ENCODE data around the gene ARHGAP24.

The ARHGAP24 gene

GRCh38 chr4:85708468-85708867, 233.5 kb downstream of the ARHGAP24 start:
- no peak for DNase-seq

GRCh38 chr4:85713005-85713404, 238.1 kb downstream of the ARHGAP24 start:
- DNase-seq = no peak

- no peak for DNase-seq
These were observed 241.2 kb downstream of the ARHGAP24 start for GRCh38 chr4:85715991-85716737.

- no peak for DNase-seq
These were observed 242.4 kb downstream of the ARHGAP24 start for GRCh38 chr4:85717351-85717750.

GRCh38 chr4:85717847-85718246, 242.9 kb downstream of the ARHGAP24 start:
- no peak for DNase-seq

- no peak for DNase-seq
These were observed 245.8 kb downstream of the ARHGAP24 start for GRCh38 chr4:85720735-85721134.

- no peak for DNase-seq
These were observed 247.5 kb downstream of the ARHGAP24 start for GRCh38 chr4:85722401-85722800.

- DNase-seq = no peak
These were observed 247.9 kb downstream of the ARHGAP24 start for GRCh38 chr4:85722807-85723206.

GRCh38 chr4:85724791-85725563, 250.0 kb downstream of the ARHGAP24 start:
- no peak for DNase-seq

GRCh38 chr4:85725721-85726170, 250.8 kb downstream of the ARHGAP24 start:
- no peak for DNase-seq

GRCh38 chr4:85726555-85726954, 251.6 kb downstream of the ARHGAP24 start:
- no peak for DNase-seq

GRCh38 chr4:85728464-85728863, 253.5 kb downstream of the ARHGAP24 start:
- DNase-seq = no peak

GRCh38 chr4:85732124-85732523, 257.2 kb downstream of the ARHGAP24 start:
- DNase-seq = no peak

- DNase-seq = no peak
These were observed 258.8 kb downstream of the ARHGAP24 start for GRCh38 chr4:85733798-85734197.

GRCh38 chr4:85734424-85734831, 259.5 kb downstream of the ARHGAP24 start:
- DNase-seq = no peak

GRCh38 chr4:85736571-85736970, 261.6 kb downstream of the ARHGAP24 start:
- DNase-seq = no peak

GRCh38 chr4:85737254-85737653, 262.3 kb downstream of the ARHGAP24 start:
- no peak for DNase-seq

- no peak for DNase-seq
These were observed 263.8 kb downstream of the ARHGAP24 start for GRCh38 chr4:85738721-85739120.

- no peak for DNase-seq
These were observed 265.5 kb downstream of the ARHGAP24 start for GRCh38 chr4:85740431-85740861.

GRCh38 chr4:85741381-85741780, 266.4 kb downstream of the ARHGAP24 start:
- no peak for DNase-seq

GRCh38 chr4:85741921-85742591, 267.1 kb downstream of the ARHGAP24 start:
- DNase-seq = no peak

GRCh38 chr4:85744950-85745349, 270.0 kb downstream of the ARHGAP24 start:
- DNase-seq = peak; percentile 61

GRCh38 chr4:85745939-85746338, 271.0 kb downstream of the ARHGAP24 start:
- no peak for DNase-seq

All from islet precursor cell (in vitro differentiated cells).